ENCODE data around the gene SKI.

SKI gene

DNA sequence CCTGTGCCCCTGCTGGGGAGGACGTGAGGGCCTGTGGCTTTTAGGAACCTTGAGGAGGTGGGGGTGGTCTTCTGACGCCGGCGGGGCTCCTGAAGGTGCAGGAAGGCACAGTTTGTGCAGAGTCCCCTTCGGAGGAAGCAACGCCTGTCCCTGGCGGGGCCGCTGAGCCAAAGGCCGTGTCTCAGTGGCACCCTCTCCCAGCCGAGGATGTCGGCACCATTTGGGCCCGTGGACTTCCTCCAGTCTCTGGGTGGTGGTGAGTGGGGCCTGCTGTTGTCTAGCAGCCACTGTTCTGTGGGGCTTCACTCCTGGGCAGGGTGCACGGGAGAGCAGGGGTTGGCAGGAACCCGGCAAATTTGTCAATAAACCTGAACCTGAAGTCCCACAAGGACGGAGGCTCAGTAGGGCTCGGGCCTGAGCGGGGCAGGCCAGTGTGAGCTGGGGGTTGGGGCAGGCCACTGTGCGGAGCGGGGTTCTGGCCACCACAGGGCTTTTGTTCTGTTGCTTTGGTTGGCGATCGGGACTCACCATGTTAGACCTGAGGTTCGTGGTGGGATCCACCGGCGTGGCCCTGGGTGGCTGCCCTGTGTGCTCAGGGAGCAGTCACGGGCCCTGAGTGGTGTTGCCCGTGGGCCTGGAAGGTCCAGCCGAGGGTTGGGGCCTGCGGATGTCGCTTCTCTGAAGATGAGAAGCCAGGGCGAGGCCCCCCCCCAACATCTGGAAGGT lies 64.8 kb downstream of the SKI start:
- Histone ChIP-seq H3K9me2 (replicated peaks; ENCODE audit: insufficient read depth, low read length) (no peaks in the 10 kb centered on the region), H3K4me2 (ENCODE audit: low read depth, low read length) (no peak overlapping the region), H3K9ac (ENCODE audit: low read length) (no peak overlapping the region), H3K27ac (ENCODE audit: low read length) (no peak overlapping the region), H3F3A (ENCODE audit: insufficient read depth, low read length) (peaks cover 11% of the 10 kb centered on the region), H3K4me3 (ENCODE audit: low read length) (no peak overlapping the region), H3K36me3 (replicated peaks; ENCODE audit: insufficient read depth, low read length) (no peaks in the 10 kb centered on the region), H3K79me2 (ENCODE audit: low read length) (peaks cover 47% of the 10 kb centered on the region), H3K4me1 (ENCODE audit: low read length) (peaks cover 15% of the 10 kb centered on the region), H2AFZ (ENCODE audit: low read length) (no peak overlapping the region), H3K27me3 (replicated peaks; ENCODE audit: insufficient read depth, low read length) (no peaks in the 10 kb centered on the region), H4K20me1 (ENCODE audit: insufficient read depth, low read length) (peaks cover 4% of the 10 kb centered on the region; the same call in 1 of the 2 replicates), H3K9me3 (replicated peaks; ENCODE audit: insufficient read depth, low read length) (no peaks in the 10 kb centered on the region)
- TF ChIP-seq, protein P1, sequence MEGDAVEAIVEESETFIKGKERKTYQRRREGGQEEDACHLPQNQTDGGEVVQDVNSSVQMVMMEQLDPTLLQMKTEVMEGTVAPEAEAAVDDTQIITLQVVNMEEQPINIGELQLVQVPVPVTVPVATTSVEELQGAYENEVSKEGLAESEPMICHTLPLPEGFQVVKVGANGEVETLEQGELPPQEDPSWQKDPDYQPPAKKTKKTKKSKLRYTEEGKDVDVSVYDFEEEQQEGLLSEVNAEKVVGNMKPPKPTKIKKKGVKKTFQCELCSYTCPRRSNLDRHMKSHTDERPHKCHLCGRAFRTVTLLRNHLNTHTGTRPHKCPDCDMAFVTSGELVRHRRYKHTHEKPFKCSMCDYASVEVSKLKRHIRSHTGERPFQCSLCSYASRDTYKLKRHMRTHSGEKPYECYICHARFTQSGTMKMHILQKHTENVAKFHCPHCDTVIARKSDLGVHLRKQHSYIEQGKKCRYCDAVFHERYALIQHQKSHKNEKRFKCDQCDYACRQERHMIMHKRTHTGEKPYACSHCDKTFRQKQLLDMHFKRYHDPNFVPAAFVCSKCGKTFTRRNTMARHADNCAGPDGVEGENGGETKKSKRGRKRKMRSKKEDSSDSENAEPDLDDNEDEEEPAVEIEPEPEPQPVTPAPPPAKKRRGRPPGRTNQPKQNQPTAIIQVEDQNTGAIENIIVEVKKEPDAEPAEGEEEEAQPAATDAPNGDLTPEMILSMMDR (IDR thresholded peaks at IDR 0.05; ENCODE audit: low read length): no peak
- TF ChIP-seq EZH2 (optimal IDR thresholded peaks at IDR 0.05; ENCODE audit: low read depth, low read length): no peak
- DNase-seq: no peak

DNA sequence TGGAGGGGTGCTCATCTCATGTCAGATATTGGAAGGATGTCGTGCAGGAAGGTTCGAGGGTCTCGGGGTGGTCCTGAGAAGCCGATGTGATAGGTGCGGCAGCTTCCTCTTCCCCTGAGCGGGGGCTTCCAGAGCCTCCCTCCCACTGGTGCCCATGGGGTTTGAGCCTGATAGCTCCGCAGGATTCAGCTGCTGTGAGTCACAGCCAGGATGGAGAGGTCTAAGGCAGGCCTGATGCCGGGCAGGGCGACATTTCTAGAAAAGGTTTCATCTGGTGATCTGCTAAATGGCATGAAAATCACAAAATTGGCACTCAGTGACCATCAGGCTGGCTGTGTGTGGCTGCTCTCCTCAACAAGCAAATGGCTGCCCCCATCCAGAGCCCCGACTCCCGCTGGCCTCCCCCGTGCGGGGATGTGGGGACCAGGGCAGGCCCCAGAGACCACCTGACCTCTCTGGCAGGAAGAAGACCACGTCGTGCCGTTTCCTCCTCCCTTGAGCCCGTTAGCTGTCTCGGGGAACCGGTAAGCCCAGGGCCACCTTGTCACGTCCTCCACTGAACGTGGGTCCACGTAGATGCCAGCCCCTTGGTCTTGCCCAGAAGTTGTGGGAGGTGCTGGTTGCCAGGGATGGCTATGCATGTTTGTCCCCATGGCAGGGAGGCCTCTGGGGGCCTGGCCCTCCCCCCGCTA lies 66.1 kb downstream of the SKI start:
- Histone ChIP-seq H3K27ac (ENCODE audit: low read length) (no peak overlapping the region), H3K27me3 (replicated peaks; ENCODE audit: insufficient read depth, low read length) (no peaks in the 10 kb centered on the region), H4K20me1 (ENCODE audit: insufficient read depth, low read length) (peaks cover 4% of the 10 kb centered on the region; the same call in 1 of the 2 replicates), H3K79me2 (ENCODE audit: low read length) (peaks cover 54% of the 10 kb centered on the region), H3K9ac (ENCODE audit: low read length) (no peak overlapping the region), H3K9me3 (replicated peaks; ENCODE audit: insufficient read depth, low read length) (no peaks in the 10 kb centered on the region), H3K9me2 (replicated peaks; ENCODE audit: insufficient read depth, low read length) (no peaks in the 10 kb centered on the region), H2AFZ (ENCODE audit: low read length) (no peak overlapping the region), H3K4me1 (ENCODE audit: low read length) (peaks cover 16% of the 10 kb centered on the region), H3K36me3 (replicated peaks; ENCODE audit: insufficient read depth, low read length) (no peaks in the 10 kb centered on the region), H3K4me2 (ENCODE audit: low read depth, low read length) (no peak overlapping the region), H3F3A (ENCODE audit: insufficient read depth, low read length) (peaks cover 11% of the 10 kb centered on the region), H3K4me3 (ENCODE audit: low read length) (no peak overlapping the region)
- DNase-seq: no peak
- TF ChIP-seq, protein P1 (IDR thresholded peaks at IDR 0.05; ENCODE audit: low read length): no peak
- TF ChIP-seq EZH2 (optimal IDR thresholded peaks at IDR 0.05; ENCODE audit: low read depth, low read length): no peak
- no peak for TF ChIP-seq EZH2phosphoT487 (IDR thresholded peaks at IDR 0.05; ENCODE audit: low read length)

DNA sequence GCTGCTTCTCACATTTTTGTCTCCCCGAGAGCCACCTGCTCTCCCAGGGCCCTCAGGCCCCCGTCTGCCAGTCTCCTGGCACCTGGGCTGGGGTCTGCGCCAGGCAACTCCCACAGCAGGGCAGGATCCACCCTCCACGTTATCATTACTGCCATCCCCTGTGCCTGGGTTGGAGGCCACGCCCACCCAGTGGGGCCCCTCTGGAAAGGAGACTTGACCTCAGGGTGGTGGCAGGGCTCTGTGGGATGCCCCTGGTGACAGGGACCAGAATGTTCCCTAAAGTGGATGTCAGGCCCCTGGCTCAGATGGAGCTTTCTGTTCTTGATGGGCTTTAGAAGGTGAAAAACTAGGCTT lies 66.6 kb downstream of the SKI start:
- no peak overlapping the region for H3K9ac ChIP-seq (ENCODE audit: low read length)
- H3F3A ChIP-seq (ENCODE audit: insufficient read depth, low read length): peaks cover 14% of the 10 kb centered on the region
- H3K4me1 ChIP-seq (ENCODE audit: low read length): peaks cover 19% of the 10 kb centered on the region
- H3K36me3 ChIP-seq (replicated peaks; ENCODE audit: insufficient read depth, low read length): no peaks in the 10 kb centered on the region
- DNase-seq: no peak
- TF ChIP-seq EZH2 (optimal IDR thresholded peaks at IDR 0.05; ENCODE audit: low read depth, low read length): no peak
- TF ChIP-seq EZH2phosphoT487 (IDR thresholded peaks at IDR 0.05; ENCODE audit: low read length): no peak
- TF ChIP-seq, protein P1 (IDR thresholded peaks at IDR 0.05; ENCODE audit: low read length): no peak
- peaks cover 59% of the 10 kb centered on the region for H3K79me2 ChIP-seq (ENCODE audit: low read length)
- H4K20me1 ChIP-seq (ENCODE audit: insufficient read depth, low read length): 0 out of 2 replicates have a peak, but pooled peaks cover 2% of the 10 kb centered on the region
- no peaks in the 10 kb centered on the region for H3K9me3 ChIP-seq (replicated peaks; ENCODE audit: insufficient read depth, low read length)
- H3K27ac ChIP-seq (ENCODE audit: low read length): no peak overlapping the region
- no peaks in the 10 kb centered on the region for H3K9me2 ChIP-seq (replicated peaks; ENCODE audit: insufficient read depth, low read length)
- no peak overlapping the region for H3K4me2 ChIP-seq (ENCODE audit: low read depth, low read length)
- no peak overlapping the region for H3K4me3 ChIP-seq (ENCODE audit: low read length)
- H3K27me3 ChIP-seq (replicated peaks; ENCODE audit: insufficient read depth, low read length): no peaks in the 10 kb centered on the region
- H2AFZ ChIP-seq (ENCODE audit: low read length): no peak overlapping the region

Data from MM.1S (cell line).